HepG2 (cell line): ENCODE results near the gene C5orf47. TPM values are rescaled to one million over a fixed set of nuclear protein-coding genes. Genes with fewer than 3 reads are reported as not detected.
A peak's percentile ranks its signal among the peaks of the same experiment; 100 is the strongest.

ENCODE experiments used
- CBFB ChIP-seq: sonication (generic); formaldehyde crosslinking; IDR thresholded peaks from 2 replicates; pipeline ENCODE4 v1.4.0; 2020; ENCODE audit warnings: missing genetic modification reagents
- CREB3 ChIP-seq: sonication (generic); formaldehyde crosslinking; IDR thresholded peaks from 2 replicates; pipeline ENCODE4 v1.5.0; 2020; ENCODE audit warnings: missing genetic modification reagents
- KIAA2018 ChIP-seq: sonication (generic); formaldehyde crosslinking; IDR thresholded peaks from 2 replicates; pipeline ENCODE4 v1.5.0; 2020; ENCODE audit warnings: mild to moderate bottlenecking, missing genetic modification reagents, borderline replicate concordance
- PAWR ChIP-seq: sonication (generic); formaldehyde crosslinking; IDR thresholded peaks from 2 replicates; pipeline ENCODE4 v1.4.0; 2020; ENCODE audit warnings: missing genetic modification reagents, mild to moderate bottlenecking, borderline replicate concordance
- SMARCC2 ChIP-seq: fragments of 450-650 bp; IDR thresholded peaks from 2 replicates; pipeline ENCODE4 v1.6.1; 2017; ENCODE audit warnings: antibody characterized with exemption, mild to moderate bottlenecking
- TP53 ChIP-seq: sonication (generic); formaldehyde crosslinking; conservative IDR thresholded peaks from 2 replicates; pipeline ENCODE4 v1.4.0; 2020; ENCODE audit warnings: missing genetic modification reagents
- ZNF253 ChIP-seq: sonication (generic); formaldehyde crosslinking; IDR thresholded peaks from 2 replicates; pipeline ENCODE4 v1.8.0; 2022; ENCODE audit warnings: mild to moderate bottlenecking, missing genetic modification reagents, borderline replicate concordance
- ZNF569 ChIP-seq: sonication (generic); formaldehyde crosslinking; IDR thresholded peaks from 2 replicates; pipeline ENCODE4 v1.5.0; 2020; ENCODE audit warnings: mild to moderate bottlenecking, missing genetic modification reagents, moderate library complexity, borderline replicate concordance
- ZNF646 ChIP-seq: sonication (generic); formaldehyde crosslinking; IDR thresholded peaks from 2 replicates; pipeline ENCODE4 v1.9.0; 2021; ENCODE audit warnings: mild to moderate bottlenecking, missing genetic modification reagents
- ZNF670 ChIP-seq: sonication (generic); formaldehyde crosslinking; IDR thresholded peaks from 2 replicates; pipeline ENCODE4 v1.8.0; 2022; ENCODE audit warnings: mild to moderate bottlenecking, missing genetic modification reagents, borderline replicate concordance
- ZNF674 ChIP-seq: sonication (generic); formaldehyde crosslinking; IDR thresholded peaks from 2 replicates; pipeline ENCODE4 v1.5.0; 2020; ENCODE audit warnings: low read depth, mild to moderate bottlenecking, missing genetic modification reagents
- polyA plus RNA-seq, 8 experiments: library from polyadenylated mRNA; depleted of rRNA in 3 of 8; stranded (reverse) in 7 of 8; unstranded in 1 of 8; fragments of >200 nt; fragmentation: Illumina TruSeq in 4 of 8; extraction: Trizol in 4 of 8; gene quantifications; 2 replicates each; pipeline versions ENCODE4 v1.2.1 to v1.2.3, GENCODE V29; 2011 to 2016; ENCODE audit warnings: low read depth in 4 of 8, missing spikeins in 1 of 8, mixed read lengths in 1 of 8; ENCODE audit not compliant: insufficient read depth in 1 of 8
- total RNA-seq, 5 experiments: library from RNA; depleted of rRNA; stranded (reverse); fragments of >200 nt; fragmentation: Illumina TruSeq; extraction: Trizol; gene quantifications; 2 replicates each; pipeline ENCODE4 v1.2.3, GENCODE V29; 2016; ENCODE audit warnings: low read depth in 1 of 5

C5orf47 gene
- total and polyA plus RNA-seq, 2 of the 13 experiments (the other 11 are each of a cell fraction or from before 2014, with no cell fraction given), result not detected

GRCh38 chr5:174045470-174046025 lies 56.6 kb downstream of the C5orf47 start, which contains the start of gene NSG2 (continued):
- TF ChIP-seq ZNF569, result no peak
- TF ChIP-seq SMARCC2, result no peak
- no peak for TF ChIP-seq CREB3 (CRISPR knock-in tag)
- no peak for TF ChIP-seq CBFB (CRISPR knock-in tag)
- TF ChIP-seq KIAA2018, result no peak
- TF ChIP-seq ZNF670 (CRISPR knock-in tag), result no peak
- no peak for TF ChIP-seq ZNF253 (CRISPR knock-in tag)
- 0 out of 2 replicates have a peak, but pooled peaks have one; percentile 25 for TF ChIP-seq TP53 (CRISPR knock-in tag)
- TF ChIP-seq ZNF646 (CRISPR knock-in tag), result no peak
- TF ChIP-seq ZNF674 (CRISPR knock-in tag), result no peak
- TF ChIP-seq PAWR, result no peak
